ENCODE data around the gene HSPA1B.

HSPA1B gene

DNA sequence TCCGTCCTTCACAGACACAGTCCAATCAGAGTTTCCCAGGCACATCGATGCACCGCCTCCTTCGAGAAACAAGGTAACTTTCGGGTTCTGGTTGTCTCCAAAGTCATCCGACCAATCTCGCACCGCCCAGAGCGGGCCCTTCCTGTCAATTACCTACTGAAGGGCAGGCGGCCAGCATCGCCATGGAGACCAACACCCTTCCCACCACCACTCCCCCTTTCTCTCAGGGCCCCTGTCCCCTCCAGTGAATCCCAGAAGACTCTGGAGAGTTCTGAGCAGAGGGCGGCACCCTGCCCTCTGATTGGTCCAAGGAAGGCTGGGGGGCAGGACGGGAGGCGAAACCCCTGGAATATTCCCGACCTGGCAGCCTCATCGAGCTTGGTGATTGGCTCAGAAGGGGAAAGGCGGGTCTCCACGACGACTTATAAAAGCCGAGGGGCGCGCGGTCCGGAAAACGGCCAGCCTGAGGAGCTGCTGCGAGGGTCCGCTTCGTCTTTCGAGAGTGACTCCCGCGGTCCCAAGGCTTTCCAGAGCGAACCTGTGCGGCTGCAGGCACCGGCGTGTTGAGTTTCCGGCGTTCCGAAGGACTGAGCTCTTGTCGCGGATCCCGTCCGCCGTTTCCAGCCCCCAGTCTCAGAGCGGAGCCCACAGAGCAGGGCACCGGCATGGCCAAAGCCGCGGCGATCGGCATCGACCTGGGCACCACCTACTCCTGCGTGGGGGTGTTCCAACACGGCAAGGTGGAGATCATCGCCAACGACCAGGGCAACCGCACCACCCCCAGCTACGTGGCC, at the start of gene HSPA1B:
Gene HSPA1B (plus strand): TSS at position 453 of the 794 bp plus-strand sequence. CDS start 213 bp downstream, at position 666.
- Histone ChIP-seq H3K4me3 (ENCODE audit: low read length, poor library complexity, severe bottlenecking) (peak within 1 kb of the TSS; percentile 74), H2AFZ (ENCODE audit: low read length) (peak within 1 kb of the TSS; percentile 85), H3K27me3 (ENCODE audit: insufficient read depth, low read length, poor library complexity, severe bottlenecking) (no peaks in the 10 kb centered on the region), H3K9me3 (ENCODE audit: insufficient read depth, low read depth, low read length) (no peaks in the 10 kb centered on the region), H3K9ac (ENCODE audit: low read depth, low read length, poor library complexity, severe bottlenecking) (peak within 1 kb of the TSS; percentile 73), H3K9me2 (replicated peaks; ENCODE audit: low read depth, low read length) (no peaks in the 10 kb centered on the region), H3K36me3 (ENCODE audit: insufficient read depth, low read length) (no peaks in the 10 kb centered on the region), H3K4me1 (ENCODE audit: insufficient read depth, low read length, poor library complexity, severe bottlenecking) (peaks cover 14% of the 10 kb centered on the region), H3K79me2 (ENCODE audit: insufficient read depth, low read length) (peaks cover 22% of the 10 kb centered on the region), H3F3A (ENCODE audit: low read depth) (peaks cover 6% of the 10 kb centered on the region), H4K20me1 (ENCODE audit: insufficient read depth, low read length, poor library complexity, severe bottlenecking) (no peaks in the 10 kb centered on the region), H3K4me2 (ENCODE audit: low read depth, low read length, poor library complexity, severe bottlenecking) (peak within 1 kb of the TSS; percentile 78)
- TF ChIP-seq, protein P1, sequence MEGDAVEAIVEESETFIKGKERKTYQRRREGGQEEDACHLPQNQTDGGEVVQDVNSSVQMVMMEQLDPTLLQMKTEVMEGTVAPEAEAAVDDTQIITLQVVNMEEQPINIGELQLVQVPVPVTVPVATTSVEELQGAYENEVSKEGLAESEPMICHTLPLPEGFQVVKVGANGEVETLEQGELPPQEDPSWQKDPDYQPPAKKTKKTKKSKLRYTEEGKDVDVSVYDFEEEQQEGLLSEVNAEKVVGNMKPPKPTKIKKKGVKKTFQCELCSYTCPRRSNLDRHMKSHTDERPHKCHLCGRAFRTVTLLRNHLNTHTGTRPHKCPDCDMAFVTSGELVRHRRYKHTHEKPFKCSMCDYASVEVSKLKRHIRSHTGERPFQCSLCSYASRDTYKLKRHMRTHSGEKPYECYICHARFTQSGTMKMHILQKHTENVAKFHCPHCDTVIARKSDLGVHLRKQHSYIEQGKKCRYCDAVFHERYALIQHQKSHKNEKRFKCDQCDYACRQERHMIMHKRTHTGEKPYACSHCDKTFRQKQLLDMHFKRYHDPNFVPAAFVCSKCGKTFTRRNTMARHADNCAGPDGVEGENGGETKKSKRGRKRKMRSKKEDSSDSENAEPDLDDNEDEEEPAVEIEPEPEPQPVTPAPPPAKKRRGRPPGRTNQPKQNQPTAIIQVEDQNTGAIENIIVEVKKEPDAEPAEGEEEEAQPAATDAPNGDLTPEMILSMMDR (conservative IDR thresholded peaks at IDR 0.05; ENCODE audit: low read length) = no peak
- no peak for TF ChIP-seq EZH2phosphoT487 (IDR thresholded peaks at IDR 0.05; ENCODE audit: borderline replicate concordance)

DNA sequence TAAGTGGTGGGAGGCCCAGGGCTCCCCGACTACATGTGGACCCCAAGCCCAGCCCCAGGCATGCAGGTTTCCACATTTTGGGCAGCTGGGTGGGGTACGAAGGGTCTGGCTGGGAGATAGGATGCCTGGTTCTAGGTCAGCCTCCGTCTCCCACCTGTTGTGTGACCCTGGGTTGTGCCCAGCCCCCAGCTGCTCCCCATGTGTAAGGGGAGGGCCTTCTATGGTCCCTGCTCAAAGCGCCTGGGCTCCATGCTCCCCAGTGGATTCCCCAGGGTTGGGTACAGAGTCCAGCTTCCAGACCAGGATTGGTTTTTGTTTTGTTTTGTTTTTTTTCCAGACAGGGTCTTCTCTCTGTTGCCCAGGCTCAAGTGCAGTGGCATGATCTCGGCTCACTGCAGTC, 49.3 kb upstream of the HSPA1B start:
- Histone ChIP-seq H3K9me3 (ENCODE audit: insufficient read depth, low read depth, low read length) (no peaks in the 10 kb centered on the region), H3K4me3 (ENCODE audit: low read length, poor library complexity, severe bottlenecking) (no peak overlapping the region), H3K9me2 (replicated peaks; ENCODE audit: low read depth, low read length) (no peaks in the 10 kb centered on the region), H3K79me2 (ENCODE audit: insufficient read depth, low read length) (no peaks in the 10 kb centered on the region), H3K36me3 (ENCODE audit: insufficient read depth, low read length) (peaks cover 35% of the 10 kb centered on the region; the same call in 1 of the 2 replicates), H3K27me3 (ENCODE audit: insufficient read depth, low read length, poor library complexity, severe bottlenecking) (no peaks in the 10 kb centered on the region), H3K4me1 (ENCODE audit: insufficient read depth, low read length, poor library complexity, severe bottlenecking) (peaks cover 8% of the 10 kb centered on the region), H3K9ac (ENCODE audit: low read depth, low read length, poor library complexity, severe bottlenecking) (no peak overlapping the region), H3F3A (ENCODE audit: low read depth) (no peaks in the 10 kb centered on the region), H3K4me2 (ENCODE audit: low read depth, low read length, poor library complexity, severe bottlenecking) (no peak overlapping the region), H4K20me1 (ENCODE audit: insufficient read depth, low read length, poor library complexity, severe bottlenecking) (no peaks in the 10 kb centered on the region), H2AFZ (ENCODE audit: low read length) (no peak overlapping the region)
- TF ChIP-seq EZH2phosphoT487 (IDR thresholded peaks at IDR 0.05; ENCODE audit: borderline replicate concordance) = no peak
- TF ChIP-seq, protein P1 (conservative IDR thresholded peaks at IDR 0.05; ENCODE audit: low read length) = no peak

DNA sequence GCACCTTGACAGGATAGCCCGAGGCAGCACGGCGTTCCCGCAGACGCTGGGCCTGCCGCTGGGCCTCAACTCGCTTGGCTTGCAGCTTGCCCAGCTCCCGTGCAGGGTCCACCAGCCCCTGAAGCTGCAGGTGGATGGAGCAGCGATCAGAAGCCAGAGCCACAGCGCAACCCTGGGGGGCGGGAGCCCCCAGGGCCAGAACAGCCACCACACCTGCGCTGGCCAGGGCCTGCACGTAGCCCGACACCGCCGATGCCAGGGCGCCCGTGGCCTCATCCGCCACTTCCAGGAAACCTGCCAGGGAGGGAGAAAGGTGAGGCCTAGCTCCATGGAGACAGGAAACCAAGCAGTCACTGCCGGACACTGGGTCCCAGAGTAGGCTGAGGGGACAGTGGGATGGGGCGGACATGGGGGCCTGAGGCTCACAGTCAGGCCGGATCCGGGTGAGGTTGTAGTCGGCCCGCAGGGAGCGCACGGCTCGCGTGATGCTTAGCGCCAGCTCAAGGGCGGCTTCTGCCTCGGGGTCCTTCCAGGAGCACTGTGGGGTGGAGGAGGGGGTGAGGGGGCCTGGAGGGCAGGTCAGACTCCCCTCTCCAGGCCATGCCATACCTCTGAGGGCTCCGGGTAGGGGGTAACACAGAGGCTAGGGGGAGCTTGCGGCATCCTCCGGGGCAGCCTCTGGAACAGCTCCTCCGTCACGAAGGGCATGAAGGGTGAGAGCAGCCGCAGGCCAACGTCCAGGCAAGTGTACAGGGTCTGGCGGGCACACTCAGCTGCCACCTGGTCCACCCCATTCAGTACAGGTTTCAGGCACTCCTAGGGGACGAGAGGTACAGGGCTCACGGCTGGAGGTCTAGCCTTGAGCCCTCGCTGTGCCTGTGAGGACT, 48.3 kb upstream of the HSPA1B start:
- Histone ChIP-seq H3K4me3 (ENCODE audit: low read length, poor library complexity, severe bottlenecking) (no peak overlapping the region), H3F3A (ENCODE audit: low read depth) (no peaks in the 10 kb centered on the region), H3K79me2 (ENCODE audit: insufficient read depth, low read length) (no peaks in the 10 kb centered on the region), H3K36me3 (ENCODE audit: insufficient read depth, low read length) (peaks cover 41% of the 10 kb centered on the region; the same call in 1 of the 2 replicates), H3K27me3 (ENCODE audit: insufficient read depth, low read length, poor library complexity, severe bottlenecking) (no peaks in the 10 kb centered on the region), H3K4me1 (ENCODE audit: insufficient read depth, low read length, poor library complexity, severe bottlenecking) (peaks cover 8% of the 10 kb centered on the region), H4K20me1 (ENCODE audit: insufficient read depth, low read length, poor library complexity, severe bottlenecking) (no peaks in the 10 kb centered on the region), H3K9me2 (replicated peaks; ENCODE audit: low read depth, low read length) (no peaks in the 10 kb centered on the region), H3K9me3 (ENCODE audit: insufficient read depth, low read depth, low read length) (no peaks in the 10 kb centered on the region), H3K9ac (ENCODE audit: low read depth, low read length, poor library complexity, severe bottlenecking) (no peak overlapping the region), H2AFZ (ENCODE audit: low read length) (no peak overlapping the region), H3K4me2 (ENCODE audit: low read depth, low read length, poor library complexity, severe bottlenecking) (no peak overlapping the region)
- TF ChIP-seq, protein P1 (conservative IDR thresholded peaks at IDR 0.05; ENCODE audit: low read length) = no peak
- no peak for TF ChIP-seq EZH2phosphoT487 (IDR thresholded peaks at IDR 0.05; ENCODE audit: borderline replicate concordance)
